G401 (cell line): Measurements from ENCODE around the gene ALDOA. TPM values are rescaled to one million over a fixed set of nuclear protein-coding genes. Genes with fewer than 3 reads are reported as not detected.
A peak's percentile ranks its signal among the peaks of the same experiment; 100 is the strongest.
"Not testable (repeated sequence)": the region's sequence is repeated elsewhere in the genome, so short reads cannot be mapped to it uniquely, and the experiment has no call there.

Experiments used
- DNase-seq: peaks from one replicate; pipeline ENCODE4 v3.0.0-alpha.2; 2015; ENCODE audit warnings: low spot score
- in situ Hi-C: cut with HindIII; loops from 2 replicates; pipeline ENCODE4 v1.10.0; 2016; ENCODE audit warnings: low sequenced_read_pairs, mixed read lengths
- total RNA-seq: library from RNA; depleted of rRNA; stranded (reverse); fragments of >200 nt; shearing (Covaris generic); gene quantifications from 2 replicates; pipeline ENCODE4 v1.2.3, GENCODE V29; 2014; rRNA removed

Gene ALDOA
- total RNA-seq = 432 and 515 TPM in 2 replicates

DNA sequence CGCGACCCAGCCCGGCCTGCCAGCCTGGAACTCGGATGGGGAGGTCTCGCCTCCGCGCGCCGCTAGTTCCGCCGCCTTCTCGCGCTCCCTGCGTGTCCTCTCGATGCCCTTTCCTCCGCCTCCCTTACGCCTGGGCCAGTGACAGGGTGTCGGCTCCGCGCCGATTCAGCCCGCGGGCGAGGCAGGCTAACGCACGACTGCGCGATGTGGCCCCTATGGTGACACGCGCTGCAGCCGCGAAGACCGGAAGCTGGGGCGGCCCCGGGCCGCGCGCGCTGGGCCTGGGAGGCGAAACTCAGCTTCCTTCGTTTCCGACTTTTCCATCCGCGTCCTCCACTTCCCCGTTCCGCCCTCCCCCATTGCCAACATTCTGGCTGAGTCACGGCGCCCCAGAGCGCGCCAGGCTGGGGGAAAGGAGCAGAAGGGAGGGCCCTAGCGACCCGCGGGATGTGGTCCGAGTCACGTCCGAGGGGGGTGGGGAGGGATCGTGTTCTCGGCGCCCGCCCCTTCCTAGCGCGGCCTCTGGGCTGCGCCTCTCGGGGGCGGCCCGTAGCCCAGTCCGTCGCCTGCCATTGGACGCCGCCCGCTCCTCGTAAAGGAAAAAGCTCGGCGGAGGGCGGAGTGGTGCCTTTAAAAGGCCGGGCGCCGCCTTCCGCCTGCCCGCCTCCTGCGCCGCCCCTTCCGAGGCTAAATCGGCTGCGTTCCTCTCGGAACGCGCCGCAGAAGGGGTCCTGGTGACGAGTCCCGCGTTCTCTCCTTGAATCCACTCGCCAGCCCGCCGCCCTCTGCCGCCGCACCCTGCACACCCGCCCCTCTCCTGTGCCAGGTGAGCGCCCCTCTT, at the start of gene ALDOA:
Gene ALDOA, plus strand, starts transcription at position 659 of the 841 bp plus-strand sequence. CDS start 1,138 bp downstream, outside the sequence.
- DNase-seq = peak; percentile 98
- in situ Hi-C loops = no loop called here

- in situ Hi-C loops = no loop called here
Observed at GRCh38 chr16:30016555-30017276, 48.8 kb upstream of the ALDOA start.

DNA sequence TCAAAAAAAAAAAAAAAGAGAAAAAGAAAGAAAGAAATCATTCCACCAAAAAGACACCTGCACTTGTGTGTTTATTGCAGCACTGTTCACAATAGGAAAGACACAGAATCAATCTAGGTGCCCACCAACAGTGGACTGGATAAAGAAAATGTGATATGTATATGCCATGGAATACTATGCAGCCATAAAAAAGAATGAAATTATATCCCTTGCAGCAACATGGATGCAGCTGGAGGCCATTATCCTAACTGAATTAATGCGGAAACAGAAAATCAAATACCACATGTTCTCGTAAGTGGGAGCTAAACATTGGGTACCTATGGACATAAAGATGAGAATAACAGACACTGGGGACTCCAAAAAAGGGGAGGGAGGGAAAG, 48.3 kb upstream of the ALDOA start:
- no peak for DNase-seq
- in situ Hi-C loops = no loop called here

More at GRCh38 chr16:30016555-30017276, 48.8 kb upstream of the ALDOA start:
- DNase-seq = no peak

- in situ Hi-C loops, DNase-seq: not testable (repeated sequence)
Observed at GRCh38 chr16:30017937-30018336, 47.6 kb upstream of the ALDOA start.

DNA sequence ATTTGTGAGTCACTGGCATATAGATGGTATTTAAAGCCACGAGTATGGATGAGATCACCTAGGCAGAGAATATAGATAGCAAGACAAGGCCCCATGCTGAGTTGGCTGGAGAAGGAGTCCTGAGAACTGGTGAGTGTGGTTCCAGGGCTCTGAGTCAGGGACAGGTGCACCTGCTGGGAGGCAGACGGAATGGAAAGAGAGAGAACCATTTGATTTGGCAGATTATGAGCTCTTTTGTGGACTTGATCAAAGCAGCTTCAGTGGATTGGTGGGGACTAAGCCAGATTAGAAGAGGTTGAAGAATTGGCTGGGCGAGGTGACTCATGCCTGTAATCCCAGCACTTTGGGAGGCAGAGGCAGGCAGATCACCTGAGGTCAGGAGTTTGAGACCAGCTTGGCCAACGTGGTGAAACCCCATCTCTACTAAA, 46.8 kb upstream of the ALDOA start:
- peak; percentile 30 for DNase-seq
- in situ Hi-C loops = no loop called here

GRCh38 chr16:30022887-30023286, 42.7 kb upstream of the ALDOA start, which contains the start of gene C16orf92:
TSS of gene C16orf92 (plus strand) at chr16:30023198. CDS start at chr16:30023341, 143 bp downstream.
- DNase-seq = no peak
- in situ Hi-C loops = no loop called here

DNA sequence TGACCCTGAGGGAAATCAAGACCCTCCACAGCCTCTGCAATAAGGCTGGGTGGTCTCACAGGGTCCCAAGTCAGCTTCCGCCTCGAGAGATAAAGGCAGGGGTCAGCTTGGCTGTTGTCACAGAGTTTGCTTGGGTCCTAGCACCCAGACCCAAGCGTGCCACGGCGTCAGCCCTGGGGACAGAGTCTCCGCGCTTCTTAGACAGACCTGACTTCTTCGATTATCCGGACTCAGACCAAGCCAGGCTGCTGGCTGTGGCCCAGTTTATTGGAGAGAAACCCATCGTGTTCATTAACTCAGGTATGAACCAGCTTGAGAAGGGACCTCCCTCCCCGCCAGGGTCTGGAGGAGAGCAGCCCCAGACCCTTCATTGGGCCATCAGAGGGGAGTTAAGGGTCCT, 42.0 kb upstream of the ALDOA start:
- in situ Hi-C loops = no loop called here
- DNase-seq = no peak

GRCh38 chr16:30024451-30024850, 41.1 kb upstream of the ALDOA start:
- in situ Hi-C loops = no loop called here
- DNase-seq = no peak

- in situ Hi-C loops = no loop called here
- no peak for DNase-seq
Observed at GRCh38 chr16:30025156-30025555, 40.4 kb upstream of the ALDOA start.

GRCh38 chr16:30025574-30025973, 40.0 kb upstream of the ALDOA start:
- no peak for DNase-seq
- in situ Hi-C loops = no loop called here

- no peak for DNase-seq
- in situ Hi-C loops = no loop called here
Observed at GRCh38 chr16:30026449-30026848, 39.1 kb upstream of the ALDOA start.

DNA sequence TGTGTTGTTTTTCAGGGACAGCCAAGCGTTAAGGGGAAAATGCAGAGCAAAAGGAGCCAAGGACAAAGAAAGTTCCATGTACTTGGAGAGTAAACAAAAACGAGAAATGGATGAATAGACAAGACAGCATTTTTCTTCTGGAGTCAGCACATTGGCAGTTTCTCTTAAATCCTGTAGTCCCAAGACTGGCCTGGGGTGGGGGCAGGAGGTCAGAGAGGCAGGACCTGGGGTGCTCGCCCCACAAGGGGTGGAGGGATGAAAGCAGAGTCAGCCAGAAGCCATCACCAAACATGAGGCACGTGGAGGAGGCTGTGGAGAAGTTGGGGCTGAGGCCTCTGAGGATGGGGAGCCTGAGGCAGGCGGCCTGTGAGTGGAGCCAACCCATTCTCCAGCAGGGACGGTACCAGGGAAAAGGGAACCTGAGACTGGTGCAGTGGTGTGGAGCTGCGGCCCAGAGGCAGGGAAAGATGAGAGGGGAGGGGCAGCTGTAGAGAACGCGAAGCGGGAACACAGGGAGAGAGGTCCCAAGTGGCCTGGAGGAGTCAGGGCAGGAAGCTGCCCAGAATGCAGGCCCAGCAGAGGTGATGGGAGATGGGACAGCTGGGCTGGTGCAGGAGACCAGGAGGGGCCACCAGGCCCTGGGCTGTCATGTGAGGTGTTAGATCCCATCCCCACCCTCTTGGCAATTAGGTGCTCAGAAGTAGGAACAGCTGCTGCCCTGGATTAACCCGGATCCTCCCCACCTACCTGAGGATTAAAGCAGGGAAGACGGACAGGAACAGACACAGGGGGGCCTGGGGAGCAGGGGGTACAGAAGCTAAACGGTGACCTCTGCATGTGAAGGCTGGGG, 37.7 kb upstream of the ALDOA start:
- in situ Hi-C loops = no loop called here
- no peak for DNase-seq

GRCh38 chr16:30028438-30029076, 37.0 kb upstream of the ALDOA start:
- DNase-seq = peak; percentile 17
- in situ Hi-C loops = no loop called here

DNA sequence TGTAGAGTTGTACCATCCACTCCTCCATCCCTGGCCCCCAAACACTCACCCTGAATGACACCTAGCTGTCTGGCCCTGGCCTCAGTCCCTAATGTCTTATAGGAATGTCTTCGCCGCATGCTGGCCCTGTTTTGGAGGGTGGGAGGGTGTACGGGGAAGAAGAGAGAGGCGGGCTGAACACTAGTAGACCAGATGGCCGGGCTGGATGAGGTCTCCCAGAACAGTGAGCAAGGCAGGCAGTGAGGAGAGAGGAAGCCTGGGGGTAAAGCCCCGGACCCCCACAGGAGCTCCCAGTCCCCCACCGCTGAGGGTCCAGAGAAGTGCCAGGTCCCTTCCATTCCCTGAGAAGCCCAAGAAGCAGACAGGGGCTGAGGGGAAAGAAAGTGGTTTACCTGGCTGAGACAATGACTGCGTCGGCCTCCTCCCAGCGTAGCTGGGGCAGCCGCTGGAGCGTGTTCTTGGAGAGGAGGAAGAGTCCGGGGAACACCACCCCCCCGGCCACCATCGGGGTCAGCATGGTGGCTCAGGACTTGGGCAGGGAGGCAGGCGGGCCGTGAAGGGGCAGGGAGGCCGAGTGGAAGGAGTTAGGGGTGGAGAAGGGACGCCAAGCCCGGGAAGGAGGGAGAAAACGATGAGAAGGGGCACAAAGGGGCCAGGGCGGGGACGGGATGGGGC, 35.4 kb upstream of the ALDOA start:
- peak; percentile 63 for DNase-seq
- in situ Hi-C loops = no loop called here

- DNase-seq = peak; percentile 80
- in situ Hi-C loops = no loop called here
Observed at GRCh38 chr16:30030841-30031413, 34.6 kb upstream of the ALDOA start, which contains the start of gene TLCD3B. TSS of gene TLCD3B (minus strand) at chr16:30031271. CDS start at chr16:30030527, 744 bp downstream.

- peak; percentile 30 for DNase-seq
- in situ Hi-C loops = no loop called here
Observed at GRCh38 chr16:30031477-30031918, 34.1 kb upstream of the ALDOA start.

DNA sequence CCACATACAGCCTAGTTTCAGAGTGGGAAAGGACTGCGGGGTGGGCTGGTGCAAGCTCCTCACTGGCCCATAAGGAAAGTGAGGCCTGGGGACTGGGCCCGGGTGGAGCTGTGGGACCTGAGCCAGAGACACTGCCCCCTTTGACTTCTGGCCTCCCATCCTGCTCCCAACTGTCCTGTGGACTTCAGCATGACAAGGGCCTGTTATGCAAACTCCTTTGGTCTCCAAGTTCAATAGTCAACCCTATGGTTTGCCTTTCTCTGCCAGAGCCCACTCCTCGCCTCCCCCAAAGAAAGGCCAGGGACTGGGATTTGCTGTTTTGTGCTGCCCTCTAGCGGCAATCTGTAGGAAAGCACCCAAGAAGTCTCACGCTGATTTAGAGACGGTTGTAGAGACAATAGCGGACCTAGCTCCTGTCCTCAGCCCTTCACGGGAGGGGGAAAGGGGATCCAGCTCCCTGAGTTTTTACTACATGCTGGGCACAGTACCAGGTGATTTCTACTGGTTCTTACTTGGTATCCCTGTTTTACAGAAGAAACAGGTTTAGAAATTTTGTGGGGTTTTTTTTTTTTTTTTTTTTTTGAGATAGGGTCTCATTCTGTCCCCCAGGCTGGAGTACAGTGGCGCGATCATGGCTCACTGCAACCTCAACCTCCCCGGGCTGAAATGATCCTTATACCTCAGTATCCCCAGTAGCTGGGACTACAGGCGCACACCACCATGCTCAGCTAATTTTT, 33.3 kb upstream of the ALDOA start:
- DNase-seq = peak; percentile 91

More for the DNA sequence above, 33.3 kb upstream of the ALDOA start:
- in situ Hi-C loops = no loop called here
